Measurements from ENCODE around the gene ADGRL4.
"Not testable (repeated sequence)": the region's sequence is repeated elsewhere in the genome, so short reads cannot be mapped to it uniquely, and the experiment has no call there.

Gene ADGRL4

DNA sequence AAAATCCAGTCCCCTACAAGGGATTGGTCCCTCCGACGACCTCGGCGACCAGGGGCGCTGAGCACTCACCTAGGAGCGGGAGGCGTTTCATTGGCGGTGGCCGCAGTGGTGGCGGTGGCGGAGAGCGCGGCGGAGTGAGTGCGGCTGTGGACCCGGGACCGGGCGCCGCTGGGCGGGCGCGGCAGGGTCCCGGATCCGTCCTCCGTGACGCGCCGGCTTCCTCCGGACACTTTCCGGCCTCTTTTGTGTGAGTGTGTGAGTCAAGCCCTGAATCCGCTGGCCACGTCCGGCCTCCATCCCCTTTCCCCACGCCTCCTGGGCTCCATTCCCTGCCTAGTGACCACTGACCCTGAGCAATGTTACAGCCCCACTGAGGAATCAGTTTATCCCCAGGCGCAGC, at the start of gene ADGRL4:
Gene ADGRL4, minus strand, starts transcription at position 167 of the 400 bp plus-strand sequence. Its CDS starts 76 bp downstream, at position 91.
- peak; percentile 34 for DNase-seq (ENCODE audit: low spot score)

DNA sequence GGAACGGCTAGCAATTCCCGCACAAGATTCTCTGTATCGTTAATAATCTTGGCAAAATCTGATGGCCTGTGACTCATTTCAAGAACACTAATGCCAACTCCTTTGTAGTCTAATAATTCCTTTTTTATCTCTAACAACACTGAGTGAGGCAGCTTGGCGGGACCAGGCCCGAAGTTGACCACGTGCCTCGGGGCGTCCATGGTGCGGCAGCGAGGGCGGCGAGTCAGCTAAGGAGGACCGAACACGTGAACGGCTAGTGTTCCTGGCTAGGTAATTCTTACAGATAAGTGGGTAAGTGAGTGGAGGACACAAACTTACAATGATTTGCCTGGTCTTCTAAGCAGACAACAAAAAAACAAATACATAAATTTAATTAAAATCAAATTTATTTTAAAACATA, 49.3 kb upstream of the ADGRL4 start:
- DNase-seq (ENCODE audit: low spot score): no peak

DNA sequence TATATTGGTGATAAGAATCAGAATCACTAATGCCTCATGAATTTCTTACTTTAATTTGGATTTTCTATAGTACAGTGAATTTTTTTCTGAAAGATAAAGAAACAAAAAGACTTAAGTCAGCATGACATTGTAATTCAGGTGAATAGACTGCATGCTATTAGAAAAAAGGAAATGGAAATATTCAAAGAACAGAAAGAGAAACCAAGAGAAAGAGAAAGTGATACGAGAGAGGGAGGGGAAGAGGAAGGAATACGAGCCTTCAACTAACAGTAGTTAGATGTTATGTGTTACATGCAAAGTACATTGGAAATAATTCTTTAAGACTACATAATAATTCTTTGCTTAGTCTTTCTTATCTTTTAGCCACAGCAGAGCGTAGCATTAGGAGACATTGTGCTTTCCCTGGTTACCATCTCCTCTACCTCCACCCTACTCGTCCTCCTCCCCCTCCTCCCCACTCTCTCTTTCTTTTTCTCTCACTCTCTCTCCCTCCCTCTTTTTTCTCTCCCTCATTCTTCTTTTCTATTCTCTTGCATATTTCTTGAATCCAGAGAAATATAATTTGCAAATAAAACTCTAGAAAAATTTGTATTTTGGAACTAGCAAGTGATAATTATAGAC, 46.4 kb upstream of the ADGRL4 start:
- no peak for DNase-seq (ENCODE audit: low spot score)

DNA sequence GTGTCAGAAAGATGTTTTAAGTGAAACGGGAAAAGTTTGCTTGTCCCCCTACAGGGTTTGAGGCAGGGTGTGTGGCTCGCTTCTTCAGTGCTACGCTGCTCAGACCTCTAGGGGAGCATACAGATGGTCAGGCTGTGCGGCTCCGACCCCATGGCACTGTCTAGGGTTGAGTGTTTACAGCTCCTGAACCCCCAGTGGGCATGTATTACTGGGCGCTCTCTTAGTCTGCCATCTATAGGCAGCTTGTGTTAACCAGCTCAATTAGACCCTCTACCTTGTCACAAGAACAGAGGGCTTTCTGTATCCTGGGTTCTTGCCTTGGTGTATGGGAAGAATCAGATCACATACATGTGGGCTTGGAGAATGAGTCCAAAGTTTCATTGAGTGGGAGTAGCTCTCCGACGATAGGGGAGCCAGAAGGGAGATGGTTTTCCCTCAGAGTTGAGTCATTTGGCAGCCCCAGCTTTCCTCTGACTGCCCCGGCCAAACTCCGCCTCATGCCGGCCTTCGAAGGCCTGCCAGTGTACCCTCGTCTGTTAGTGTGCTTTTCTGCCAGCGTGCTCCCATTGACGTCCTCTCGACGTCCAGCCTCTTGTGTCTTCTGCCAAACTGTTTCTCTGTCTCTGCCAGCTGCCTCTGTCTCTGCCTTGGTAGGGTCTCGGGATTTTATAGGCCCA, 38.6 kb upstream of the ADGRL4 start:
- no peak for DNase-seq (ENCODE audit: low spot score)

DNA sequence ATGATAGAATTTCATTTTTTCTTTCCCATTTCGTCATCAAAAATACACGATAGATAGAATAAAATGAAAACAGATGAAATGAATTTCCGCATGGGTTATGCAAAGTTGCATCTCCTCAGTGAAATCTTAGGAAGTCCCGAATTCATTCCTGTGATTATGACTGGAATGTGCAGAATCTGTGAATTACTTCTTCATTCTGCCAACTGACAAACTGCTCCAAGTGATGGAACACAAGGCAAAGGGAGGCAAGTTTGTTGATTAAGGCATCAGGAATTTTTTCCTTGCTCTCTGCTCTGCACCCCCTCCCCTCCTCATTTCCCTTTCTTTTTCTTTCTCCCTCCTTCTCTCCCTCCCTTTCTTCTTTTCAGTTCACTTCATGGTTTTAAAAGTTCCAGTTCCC, 37.0 kb upstream of the ADGRL4 start:
- DNase-seq (ENCODE audit: low spot score): peak; percentile 6

DNA sequence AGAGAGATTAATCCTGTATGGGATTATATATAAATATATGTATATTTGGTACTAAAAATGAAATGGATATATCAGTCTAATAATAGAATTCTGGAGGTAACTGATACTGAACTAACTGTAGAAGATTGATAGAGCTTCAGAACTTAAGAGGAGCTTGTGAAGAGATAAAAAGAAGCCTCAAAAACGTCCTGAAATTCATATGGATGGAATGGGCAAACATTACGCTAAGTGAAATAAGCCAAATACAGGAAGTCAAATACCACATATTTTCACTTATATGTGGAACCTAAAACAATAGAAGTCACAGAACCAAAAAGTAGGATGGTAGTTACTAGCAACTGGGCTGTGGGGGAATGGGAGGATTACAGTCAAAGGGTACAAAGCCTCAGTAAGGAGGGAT, 36.0 kb upstream of the ADGRL4 start:
- no peak for DNase-seq (ENCODE audit: low spot score)

DNA sequence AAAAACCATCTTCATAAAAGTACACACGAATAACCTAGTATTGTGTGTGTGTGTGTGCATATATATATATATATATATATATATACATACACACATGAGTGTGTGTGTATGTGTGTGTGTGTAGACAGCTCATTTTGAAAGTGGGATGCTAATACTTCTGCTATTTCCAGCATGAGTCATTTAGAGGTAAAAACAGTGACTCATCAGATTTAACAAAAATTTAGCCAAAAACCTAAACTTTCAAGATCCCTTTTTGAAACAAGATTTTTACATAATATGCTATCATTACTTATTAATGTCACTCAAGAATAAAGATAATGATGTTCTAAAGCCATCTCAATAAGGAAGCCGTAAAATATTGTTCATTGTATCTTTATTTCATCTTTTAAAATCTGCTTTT, 35.6 kb upstream of the ADGRL4 start:
- no peak for DNase-seq (ENCODE audit: low spot score)

DNA sequence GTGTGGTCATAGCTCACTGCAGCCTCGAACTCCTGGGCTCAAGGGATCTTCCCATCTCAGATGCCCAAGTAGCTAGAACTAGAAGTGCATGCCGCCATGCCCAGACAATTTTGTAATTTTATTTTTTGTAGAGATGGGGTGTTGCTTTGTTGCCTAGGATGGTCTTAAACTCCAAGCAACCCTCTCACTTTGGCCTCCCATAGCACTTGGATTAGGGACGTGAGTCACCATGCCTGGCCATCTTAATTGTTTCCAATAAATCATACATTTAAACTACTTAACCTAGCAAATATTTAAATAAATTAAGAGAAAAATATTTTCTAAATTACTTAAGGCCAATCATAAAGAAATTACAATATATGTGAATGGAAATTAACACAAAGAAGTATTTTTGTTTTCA, 35.1 kb upstream of the ADGRL4 start:
- no peak for DNase-seq (ENCODE audit: low spot score)

DNA sequence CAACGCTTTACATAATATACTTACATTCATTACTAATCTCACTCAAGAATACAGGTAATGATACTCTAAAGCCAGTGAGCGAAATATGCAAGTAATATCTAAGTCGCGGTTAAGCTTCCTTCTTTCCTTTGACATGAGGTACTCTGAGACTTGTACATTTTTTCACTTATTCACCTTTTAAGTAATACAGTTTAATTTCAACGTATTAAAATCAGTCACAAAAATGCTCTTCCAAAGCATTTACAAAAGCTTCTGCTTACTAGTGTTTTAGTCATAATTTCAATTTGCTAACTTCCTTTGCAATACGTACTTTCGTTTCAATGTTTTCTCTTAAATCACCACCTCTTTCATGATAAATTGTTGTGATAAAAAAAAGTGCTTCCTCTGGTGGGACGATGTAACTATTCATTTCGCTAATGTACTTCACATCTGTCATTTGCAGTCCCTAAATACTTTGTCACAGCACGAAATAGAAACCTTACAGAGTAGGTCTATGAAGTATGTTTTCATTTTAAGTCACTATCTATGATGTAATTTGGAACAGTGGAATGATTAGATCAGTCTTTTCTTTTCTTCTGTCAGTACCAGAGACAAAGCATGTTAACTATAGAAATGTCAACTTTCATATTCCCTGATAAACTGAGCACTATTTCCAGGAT, 34.0 kb upstream of the ADGRL4 start:
- no peak for DNase-seq (ENCODE audit: low spot score)

DNA sequence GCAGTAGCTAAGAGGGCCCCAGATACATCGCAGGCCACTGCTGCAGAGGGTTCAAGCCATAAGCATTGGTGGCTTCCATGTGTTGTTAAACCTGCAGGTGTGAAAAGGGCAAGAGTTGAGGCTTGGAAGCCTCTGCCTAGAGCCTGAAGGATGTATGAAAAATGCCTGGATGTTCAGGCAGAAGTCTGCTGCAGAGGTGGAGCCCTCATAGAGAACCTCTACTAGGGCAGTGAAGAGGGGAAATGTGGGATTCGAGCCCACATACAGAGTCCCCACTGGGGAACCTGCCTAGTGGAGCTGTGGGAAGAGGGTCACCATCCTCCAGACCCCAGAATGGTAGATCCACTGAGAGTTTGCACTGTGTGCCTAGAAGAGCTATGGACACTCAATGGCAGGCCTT, 30.6 kb upstream of the ADGRL4 start:
- DNase-seq (ENCODE audit: low spot score): no peak

DNA sequence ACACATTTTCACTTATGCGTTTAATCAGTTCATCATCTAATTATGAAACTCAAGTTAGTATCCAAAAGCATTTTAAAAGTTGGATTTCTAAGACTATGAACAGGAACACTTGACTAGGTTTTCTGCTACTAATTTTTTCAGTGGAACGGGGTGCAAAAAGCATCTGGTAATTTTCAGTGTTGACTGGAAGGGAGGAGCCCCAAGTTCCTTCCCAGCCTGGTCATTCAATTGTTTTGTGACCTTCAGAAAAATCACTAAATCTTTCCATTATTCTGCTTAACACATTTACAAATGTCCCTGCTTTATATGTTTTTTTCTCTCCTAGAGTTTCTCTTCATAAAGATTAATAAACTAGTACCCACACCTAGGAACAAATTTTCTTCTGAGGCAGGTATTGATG, 6.0 kb upstream of the ADGRL4 start:
- DNase-seq (ENCODE audit: low spot score): no peak

DNA sequence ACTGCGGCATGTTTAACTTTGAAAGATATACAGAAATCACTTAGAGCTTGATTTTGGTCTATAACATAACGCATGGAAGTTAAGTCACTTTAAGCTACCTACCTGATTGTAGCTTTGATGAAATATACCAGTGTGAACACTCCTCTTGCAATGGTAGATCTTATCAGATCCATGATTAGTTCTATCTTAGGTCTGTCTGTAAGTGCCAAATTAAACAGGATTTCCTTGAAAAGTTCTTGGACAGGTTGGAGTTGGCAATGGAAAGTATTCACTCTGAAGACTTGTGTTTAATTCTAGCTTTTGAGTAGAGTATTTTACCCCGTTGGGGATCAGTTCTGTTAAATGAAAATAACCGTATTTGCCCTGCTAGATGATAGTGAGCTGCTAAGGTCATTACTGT, 4.1 kb upstream of the ADGRL4 start:
- no peak for DNase-seq (ENCODE audit: low spot score)

DNA sequence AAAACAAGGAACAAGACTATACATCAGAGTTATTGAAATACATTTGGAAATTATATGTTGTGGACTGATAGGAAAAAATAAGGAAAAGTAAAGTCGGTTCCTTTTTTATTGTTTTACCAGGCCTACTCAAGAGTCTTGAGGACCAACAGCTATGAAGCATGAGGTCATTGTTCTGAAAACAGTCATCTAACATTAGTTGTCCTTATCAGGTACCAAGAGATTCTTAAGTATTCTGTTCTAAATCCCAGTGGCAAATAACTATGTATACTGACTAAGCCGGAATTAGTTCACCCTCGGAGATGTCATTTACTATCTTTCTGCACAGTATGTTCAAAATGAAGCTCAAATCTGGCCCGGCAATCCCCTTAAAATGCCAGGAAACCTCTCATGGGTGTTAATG, 585 bp downstream of the ADGRL4 start:
- DNase-seq (ENCODE audit: low spot score): peak; percentile 8

DNA sequence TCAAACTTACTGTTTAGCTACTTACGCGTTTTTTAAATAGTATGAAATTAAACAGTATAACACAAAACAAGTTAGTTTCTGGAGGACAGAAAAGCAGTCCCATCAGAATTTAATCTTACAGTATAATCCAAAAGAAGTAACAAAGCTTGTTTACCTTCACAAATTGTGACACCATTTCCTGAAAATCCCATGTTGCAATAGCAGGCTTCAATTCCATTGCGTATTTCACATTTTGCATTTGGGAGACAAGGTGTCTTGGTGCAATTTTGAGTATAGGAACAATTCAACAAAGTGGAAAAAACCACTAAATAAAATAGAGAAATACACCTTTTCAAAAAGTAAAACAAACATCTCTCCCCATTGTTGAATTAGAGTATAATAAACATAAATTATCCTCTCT, 1.6 kb downstream of the ADGRL4 start:
- DNase-seq (ENCODE audit: low spot score): no peak

DNA sequence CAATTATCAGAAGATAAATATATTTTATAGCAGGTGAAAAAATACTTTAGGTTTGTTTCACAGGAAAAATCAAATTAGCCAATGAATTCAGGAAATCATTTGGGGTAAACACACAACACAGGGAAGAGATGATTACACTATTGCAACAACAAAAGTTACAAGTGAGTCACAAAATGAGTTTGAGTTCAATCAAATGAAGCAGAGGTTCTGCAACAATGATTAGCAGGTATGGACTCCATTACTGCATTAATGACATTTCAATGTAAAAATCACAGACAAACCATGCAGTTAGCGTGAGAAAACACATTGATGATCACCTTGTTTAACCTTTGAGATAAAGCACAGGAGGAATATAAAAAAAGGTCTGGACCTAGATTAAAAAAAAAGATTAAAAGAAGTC, 9.7 kb downstream of the ADGRL4 start:
- no peak for DNase-seq (ENCODE audit: low spot score)

DNA sequence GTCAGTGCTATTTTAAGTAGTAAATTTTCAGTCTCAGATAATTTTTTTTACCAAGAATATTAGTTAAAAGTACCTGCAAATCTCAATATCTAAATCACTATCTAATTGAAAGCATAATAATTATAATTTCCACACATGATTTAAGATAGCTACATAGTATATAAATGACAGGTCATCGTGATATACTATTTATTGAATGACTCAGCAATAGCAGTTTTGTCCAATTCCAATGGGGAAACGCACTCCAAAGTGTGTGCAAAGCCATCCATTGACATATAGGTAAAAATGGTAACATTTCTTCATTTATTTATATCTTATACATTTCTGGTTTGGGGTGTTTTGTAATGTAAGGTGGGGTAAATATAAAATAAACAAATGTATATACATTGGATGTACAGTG, 19.5 kb downstream of the ADGRL4 start:
- DNase-seq (ENCODE audit: low spot score): no peak

DNA sequence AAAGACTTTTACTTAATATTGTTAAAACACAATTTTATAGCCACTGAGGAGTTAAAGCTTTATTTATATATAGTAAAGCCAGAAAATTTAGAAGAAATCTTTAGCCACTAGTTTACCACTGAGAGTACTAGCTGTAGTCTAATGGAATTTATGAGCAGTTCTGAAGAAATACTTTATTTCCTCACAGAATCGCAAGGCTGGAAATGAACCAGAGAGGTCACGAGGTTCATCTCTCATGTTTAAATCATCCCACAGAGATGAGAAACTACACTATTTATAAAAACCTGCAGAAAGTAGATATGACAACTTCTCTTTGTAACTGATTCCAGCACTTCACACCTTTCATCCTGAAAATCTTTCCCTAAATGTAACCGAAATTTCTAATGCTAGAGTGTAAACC, 26.0 kb downstream of the ADGRL4 start:
- no peak for DNase-seq (ENCODE audit: low spot score)

DNA sequence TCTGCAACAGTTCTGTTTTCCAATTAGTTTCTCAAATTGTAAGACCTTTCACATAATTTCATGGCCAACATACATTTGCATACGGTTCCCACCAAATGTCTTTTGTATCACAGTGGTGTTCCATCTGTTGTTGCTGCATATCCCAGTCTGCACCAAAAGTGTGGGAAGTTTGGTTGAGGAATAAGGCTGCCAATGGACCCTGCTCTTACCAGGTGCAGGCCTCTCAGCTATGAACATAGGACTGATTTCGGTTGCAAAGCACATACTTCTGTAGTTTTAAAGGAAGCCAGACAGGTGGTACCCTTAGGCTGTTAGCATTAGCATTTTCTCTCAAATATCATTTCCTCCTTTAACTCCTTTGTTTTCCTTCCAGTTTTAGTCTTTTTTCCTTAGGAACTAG, 33.8 kb downstream of the ADGRL4 start:
- no peak for DNase-seq (ENCODE audit: low spot score)

DNA sequence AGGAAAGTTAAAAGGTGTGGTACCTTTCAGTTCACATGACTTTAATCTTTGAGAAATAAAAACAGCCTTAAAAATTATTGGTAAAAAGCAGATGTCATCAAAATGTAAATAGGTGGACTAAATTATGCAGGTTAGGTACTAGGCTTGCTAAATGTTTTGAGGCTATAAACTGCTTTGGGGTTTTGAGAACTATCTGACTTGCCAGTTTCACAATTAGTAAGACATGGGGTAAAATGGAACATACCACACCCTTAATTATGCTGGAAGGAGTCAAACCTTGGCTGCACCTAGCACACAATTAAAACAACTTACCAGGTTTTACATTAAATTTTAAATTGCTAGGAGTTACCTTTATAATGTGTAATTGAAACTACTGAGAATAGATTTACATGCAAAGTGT, 39.4 kb downstream of the ADGRL4 start:
- not testable (repeated sequence) for DNase-seq (ENCODE audit: low spot score)

DNA sequence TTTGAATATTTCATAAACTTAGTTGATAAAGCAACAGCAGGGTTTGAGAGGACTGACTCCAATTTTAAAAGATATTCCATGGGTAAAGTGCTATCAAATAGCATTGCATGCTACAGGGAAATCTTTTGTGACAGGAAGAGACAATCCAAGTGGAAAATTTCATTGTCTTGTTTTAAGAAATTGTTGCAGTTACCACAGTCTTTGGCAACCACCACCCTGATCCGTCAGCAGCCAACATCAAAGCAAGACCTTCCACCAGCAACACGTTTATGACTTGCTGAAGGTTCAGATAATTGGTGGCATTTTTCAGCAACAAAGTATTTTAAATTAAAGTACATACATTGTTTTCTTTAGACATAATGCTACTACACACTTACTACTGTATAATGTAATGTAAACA, 47.8 kb downstream of the ADGRL4 start:
- no peak for DNase-seq (ENCODE audit: low spot score)

DNA sequence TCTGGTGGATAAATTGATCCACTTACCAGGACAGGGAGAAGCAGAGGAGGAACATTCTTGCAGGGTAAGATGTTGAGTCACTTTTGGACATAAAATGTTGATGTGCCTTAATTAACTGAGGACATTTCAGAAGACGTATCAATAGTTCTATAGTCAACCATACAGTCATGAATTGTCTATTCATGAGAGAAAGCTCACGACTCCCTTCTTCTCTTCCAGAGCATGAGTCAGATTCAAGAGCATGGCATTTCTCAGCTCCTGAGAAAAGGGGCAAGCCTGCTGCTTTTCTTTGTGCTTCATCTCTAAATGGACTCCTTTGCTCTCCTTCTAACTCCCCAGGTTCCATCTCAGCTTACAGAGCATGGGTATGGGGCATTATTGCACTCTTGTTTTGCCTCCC, 55.7 kb downstream of the ADGRL4 start:
- no peak for DNase-seq (ENCODE audit: low spot score)

DNA sequence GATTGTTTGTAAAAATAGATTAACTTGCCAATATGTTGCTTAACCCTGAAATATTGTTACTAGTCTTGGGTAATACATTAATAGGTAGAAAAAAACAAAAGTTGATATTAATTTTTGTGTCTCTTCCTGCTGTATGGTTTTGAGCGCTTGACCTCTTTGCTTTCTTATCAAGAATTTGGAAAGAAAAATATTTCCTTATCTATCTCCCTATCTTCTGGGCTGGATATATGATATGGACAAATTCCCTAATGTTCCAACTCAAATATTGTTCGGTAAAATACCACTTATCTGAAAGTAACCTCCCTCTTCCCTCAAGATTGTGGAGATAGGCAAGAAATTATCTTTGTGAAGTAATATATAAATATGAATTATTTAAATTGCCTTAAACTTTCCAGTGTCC, 57.3 kb downstream of the ADGRL4 start:
- DNase-seq (ENCODE audit: low spot score): no peak

DNA sequence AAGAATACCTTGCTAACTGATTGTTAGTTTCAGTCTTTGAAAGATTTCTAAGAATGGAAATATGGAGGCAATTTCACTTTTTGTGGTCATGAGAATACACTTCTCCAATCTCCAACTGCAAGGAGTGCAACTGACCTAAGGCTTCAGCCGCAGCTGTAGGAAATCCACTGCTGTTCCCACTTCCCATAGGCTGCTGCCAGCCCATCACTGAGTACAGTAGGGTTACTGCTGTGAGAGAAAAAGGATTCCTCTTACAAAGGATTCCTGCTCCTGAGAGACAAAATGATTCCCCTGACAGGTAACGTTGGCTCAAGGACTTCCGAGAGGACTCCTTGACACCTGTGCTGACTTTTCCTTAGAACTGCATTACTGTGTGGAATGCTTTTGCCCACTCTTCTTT, 87.4 kb downstream of the ADGRL4 start:
- DNase-seq (ENCODE audit: low spot score): no peak

DNA sequence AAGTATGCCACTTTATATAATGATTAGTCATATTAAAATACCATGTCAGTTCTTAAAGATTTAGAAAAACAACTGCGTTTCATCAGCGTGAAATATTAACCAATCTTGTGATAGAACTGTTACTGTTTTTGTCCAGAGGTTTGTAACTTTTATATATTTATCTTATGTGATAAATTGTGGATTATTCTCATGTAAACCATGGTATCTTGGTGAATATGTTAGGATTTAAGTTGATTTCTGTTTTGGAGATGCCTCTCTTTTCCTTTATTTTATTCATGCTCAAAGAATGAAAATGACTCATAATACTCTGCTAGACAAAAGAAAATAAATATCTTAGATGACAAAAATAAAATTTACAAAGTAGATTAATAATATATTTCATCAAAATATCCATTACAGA, 88.4 kb downstream of the ADGRL4 start:
- peak; percentile 2 for DNase-seq (ENCODE audit: low spot score)

All from hepatic stellate cell (primary cell).